Measurements from ENCODE around the gene BCAS4. TPM values are rescaled to one million over a fixed set of nuclear protein-coding genes. Genes with fewer than 3 reads are reported as not detected.

BCAS4 gene
- total RNA-seq, 4 donors from 2014 or later, result 0.30 to 0.84 (median 0.51) TPM

DNA sequence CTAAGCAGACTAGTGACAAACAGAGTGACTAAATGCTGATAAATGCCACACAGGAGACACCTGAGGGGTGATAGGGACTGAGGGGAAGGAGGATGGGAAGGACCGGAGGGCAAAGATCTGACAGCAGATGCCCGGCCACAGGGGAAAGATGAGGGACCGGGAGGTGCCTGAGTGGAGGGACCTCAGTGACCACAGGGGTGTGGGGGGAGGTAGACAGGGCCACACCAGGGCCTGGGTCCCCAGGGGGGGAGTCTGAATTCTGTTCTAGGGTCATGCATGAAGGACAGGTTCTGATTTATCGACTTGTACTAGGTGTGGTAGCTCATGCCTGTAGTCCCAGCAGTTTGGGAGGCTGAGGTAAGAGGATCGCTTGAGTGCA lies 6.9 kb downstream of the BCAS4 start:
- WGBS, 2 donors, result 89 to 92% methylated on average over 5 of the region's 5 CpGs
- Histone ChIP-seq H3K27ac (no peak overlapping the region), H3K36me3 (no peaks in the 10 kb centered on the region), H3K9me3 (no peaks in the 10 kb centered on the region), H3K4me1 (no peaks in the 10 kb centered on the region), H3K27me3 (no peaks in the 10 kb centered on the region), H3K4me3 (no peak overlapping the region)
- TF ChIP-seq, protein P1, sequence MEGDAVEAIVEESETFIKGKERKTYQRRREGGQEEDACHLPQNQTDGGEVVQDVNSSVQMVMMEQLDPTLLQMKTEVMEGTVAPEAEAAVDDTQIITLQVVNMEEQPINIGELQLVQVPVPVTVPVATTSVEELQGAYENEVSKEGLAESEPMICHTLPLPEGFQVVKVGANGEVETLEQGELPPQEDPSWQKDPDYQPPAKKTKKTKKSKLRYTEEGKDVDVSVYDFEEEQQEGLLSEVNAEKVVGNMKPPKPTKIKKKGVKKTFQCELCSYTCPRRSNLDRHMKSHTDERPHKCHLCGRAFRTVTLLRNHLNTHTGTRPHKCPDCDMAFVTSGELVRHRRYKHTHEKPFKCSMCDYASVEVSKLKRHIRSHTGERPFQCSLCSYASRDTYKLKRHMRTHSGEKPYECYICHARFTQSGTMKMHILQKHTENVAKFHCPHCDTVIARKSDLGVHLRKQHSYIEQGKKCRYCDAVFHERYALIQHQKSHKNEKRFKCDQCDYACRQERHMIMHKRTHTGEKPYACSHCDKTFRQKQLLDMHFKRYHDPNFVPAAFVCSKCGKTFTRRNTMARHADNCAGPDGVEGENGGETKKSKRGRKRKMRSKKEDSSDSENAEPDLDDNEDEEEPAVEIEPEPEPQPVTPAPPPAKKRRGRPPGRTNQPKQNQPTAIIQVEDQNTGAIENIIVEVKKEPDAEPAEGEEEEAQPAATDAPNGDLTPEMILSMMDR (IDR thresholded peaks at IDR 0.05), result no peak
- no peak for TF ChIP-seq EP300 (IDR thresholded peaks at IDR 0.05)
- no peak for TF ChIP-seq POLR2A (IDR thresholded peaks at IDR 0.05)
- no peak for DNase-seq (ENCODE audit: low spot score in 2 of 2)

DNA sequence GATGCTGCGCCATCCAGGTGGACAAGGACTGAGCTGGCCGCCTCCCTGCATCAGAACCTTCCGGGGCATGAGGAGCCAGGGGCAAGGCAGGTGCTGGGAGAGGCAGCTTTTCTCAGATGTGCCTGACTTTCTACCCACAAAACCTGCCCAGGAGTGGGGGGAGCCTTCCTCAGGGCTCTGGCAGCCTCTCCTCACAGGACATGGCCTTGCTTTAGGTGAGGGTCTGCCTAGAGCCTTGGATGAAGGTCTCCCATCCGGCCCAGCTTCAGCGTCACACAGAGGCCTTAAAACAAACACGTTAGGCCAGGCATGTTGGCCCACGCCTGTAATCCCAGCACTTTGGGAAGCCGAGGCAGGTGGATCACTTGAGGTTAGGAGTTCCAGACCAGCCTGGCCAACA lies 7.4 kb downstream of the BCAS4 start:
- H3K9me3 ChIP-seq, result no peaks in the 10 kb centered on the region
- no peak overlapping the region for H3K27ac ChIP-seq
- no peak overlapping the region for H3K4me3 ChIP-seq
- H3K36me3 ChIP-seq, result no peaks in the 10 kb centered on the region
- no peak for DNase-seq (ENCODE audit: low spot score in 2 of 2)
- no peaks in the 10 kb centered on the region for H3K27me3 ChIP-seq
- no peaks in the 10 kb centered on the region for H3K4me1 ChIP-seq
- TF ChIP-seq, protein P1 (IDR thresholded peaks at IDR 0.05), result no peak
- WGBS, 2 donors, result 90 to 91% methylated on average over 8 of the region's 8 CpGs

DNA sequence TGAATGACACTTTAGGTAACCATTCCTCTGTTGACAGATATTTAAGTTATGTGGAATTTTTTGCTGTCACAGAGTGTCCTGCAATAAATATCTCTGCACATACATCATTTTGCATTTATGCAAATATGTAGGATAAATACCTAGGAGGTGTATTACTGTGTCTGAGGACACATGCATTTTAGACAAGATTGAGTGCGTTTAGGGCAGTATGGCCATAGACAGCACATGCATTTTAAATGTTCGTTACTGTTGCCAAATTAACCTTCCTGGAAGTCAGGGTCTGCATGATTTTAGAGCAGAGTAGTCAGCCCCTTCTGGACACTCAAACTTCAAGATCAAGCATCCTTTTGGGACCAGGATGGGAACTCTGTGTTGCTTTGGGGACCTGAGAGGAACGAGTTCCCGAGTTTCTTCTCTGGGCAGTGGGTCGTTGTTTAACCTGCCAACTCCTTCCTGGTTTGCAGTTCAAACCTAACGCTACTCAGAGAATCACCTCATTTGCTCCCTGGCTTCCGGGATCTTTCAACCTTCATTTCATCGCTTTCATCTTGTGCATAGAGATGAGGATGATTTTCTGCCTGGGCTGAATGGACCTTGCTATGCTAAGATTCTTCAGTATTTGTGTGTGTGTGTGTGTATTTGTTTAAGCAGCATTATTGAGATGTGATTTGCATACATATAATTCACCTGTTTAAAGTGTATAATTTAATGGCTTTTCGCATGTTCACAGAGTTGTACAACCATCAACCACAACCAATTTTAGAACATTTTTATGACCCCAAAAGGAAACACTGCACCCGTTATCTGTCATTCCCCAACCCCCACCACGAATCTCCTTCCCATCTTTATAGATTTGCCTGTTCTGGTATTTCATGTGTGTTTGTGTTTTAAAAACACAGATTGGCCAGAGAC lies 9.8 kb downstream of the BCAS4 start:
- Histone ChIP-seq H3K36me3 (no peaks in the 10 kb centered on the region), H3K9me3 (no peaks in the 10 kb centered on the region), H3K27me3 (no peaks in the 10 kb centered on the region), H3K4me3 (no peak overlapping the region), H3K4me1 (no peaks in the 10 kb centered on the region), H3K27ac (no peak overlapping the region)
- 55 to 72% methylated on average over 11 of the region's 11 CpGs for WGBS, 2 donors
- TF ChIP-seq POLR2A (IDR thresholded peaks at IDR 0.05), result no peak
- TF ChIP-seq EP300 (IDR thresholded peaks at IDR 0.05), result no peak
- TF ChIP-seq, protein P1 (IDR thresholded peaks at IDR 0.05), result no peak
- DNase-seq (ENCODE audit: low spot score in 2 of 2), result no peak

DNA sequence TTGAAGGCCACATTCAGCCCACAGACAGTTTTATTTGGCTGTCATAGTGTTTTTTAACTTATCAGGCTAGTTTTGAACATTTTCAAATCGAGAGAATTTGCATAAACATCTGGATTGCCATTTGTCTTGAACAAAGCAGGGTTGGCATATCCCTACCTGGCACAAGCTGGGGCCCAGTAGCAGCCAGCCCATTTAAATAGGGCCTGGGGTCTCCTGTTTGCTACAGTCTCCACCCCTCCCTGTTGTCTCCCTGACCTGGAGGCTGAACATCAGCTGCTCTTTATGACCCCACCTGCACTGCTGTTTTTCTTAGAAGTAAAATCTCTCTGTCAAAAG lies 10.5 kb downstream of the BCAS4 start:
- Histone ChIP-seq H3K27me3 (no peaks in the 10 kb centered on the region), H3K4me1 (no peaks in the 10 kb centered on the region), H3K9me3 (no peaks in the 10 kb centered on the region), H3K27ac (no peak overlapping the region), H3K36me3 (no peaks in the 10 kb centered on the region), H3K4me3 (no peak overlapping the region)
- no peak for DNase-seq (ENCODE audit: low spot score in 2 of 2)
- TF ChIP-seq EP300 (IDR thresholded peaks at IDR 0.05) (no peak), POLR2A (IDR thresholded peaks at IDR 0.05) (no peak)
- TF ChIP-seq, protein P1 (IDR thresholded peaks at IDR 0.05), result no peak
- WGBS, 2 donors, result 56 to 63% methylated on average over 1 of the region's 1 CpG

DNA sequence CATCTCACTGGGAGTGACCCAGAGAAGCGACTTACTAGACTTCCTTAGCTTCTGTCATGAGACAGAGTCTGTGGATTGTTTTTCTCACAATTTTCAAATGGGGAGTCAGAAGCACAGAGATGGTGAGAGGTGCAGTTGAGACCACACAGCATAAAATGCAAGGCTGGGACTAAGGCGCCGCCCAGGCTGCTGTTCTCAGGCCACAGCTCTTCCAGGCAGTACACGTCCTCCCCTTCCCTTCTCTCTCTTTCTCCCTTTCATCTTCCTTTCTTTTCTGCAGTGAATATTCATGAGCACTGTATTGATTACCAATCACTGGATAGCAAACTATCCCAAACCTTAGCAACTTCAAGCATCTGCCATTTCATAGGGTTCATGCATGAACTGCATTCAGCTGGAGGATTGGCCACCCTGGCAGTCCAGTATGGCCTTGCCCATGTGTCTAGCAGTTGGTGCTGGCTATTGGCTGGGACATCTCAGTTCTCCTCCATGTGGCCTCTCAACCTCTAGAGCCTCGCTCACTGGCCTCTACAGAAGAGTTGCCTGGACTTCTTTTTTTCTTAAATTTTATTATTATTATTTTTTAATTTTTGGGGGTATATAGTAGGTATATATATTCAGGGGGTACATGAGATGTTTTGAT lies 11.4 kb downstream of the BCAS4 start:
- DNase-seq (ENCODE audit: low spot score in 2 of 2), result no peak

More for the DNA sequence above, 11.4 kb downstream of the BCAS4 start:
- Histone ChIP-seq H3K36me3 (no peaks in the 10 kb centered on the region), H3K4me1 (no peaks in the 10 kb centered on the region), H3K27ac (no peak overlapping the region), H3K9me3 (no peaks in the 10 kb centered on the region), H3K4me3 (no peak overlapping the region), H3K27me3 (no peaks in the 10 kb centered on the region)
- TF ChIP-seq, protein P1 (IDR thresholded peaks at IDR 0.05), result no peak
- no peak for TF ChIP-seq EP300 (IDR thresholded peaks at IDR 0.05)
- TF ChIP-seq POLR2A (IDR thresholded peaks at IDR 0.05), result no peak
- 89 to 90% methylated on average over 5 of the region's 5 CpGs for WGBS, 2 donors

Data from tibial nerve (tissue), 4 donors.